Fibroblast of pulmonary artery (primary cell): Measurements from ENCODE around the gene OR13G1.
"Not testable (repeated sequence)": the region's sequence is repeated elsewhere in the genome, so short reads cannot be mapped to it uniquely, and the experiment has no call there.

ENCODE experiments used
- DNase-seq: peaks from one replicate; pipeline ENCODE4 v3.0.0-alpha.2; 2010; ENCODE audit warnings: low read depth
- H3K4me3 ChIP-seq: replicated peaks from 2 replicates; pipeline ENCODE4 v1.5.1; 2011; ENCODE audit warnings: low read depth, mild to moderate bottlenecking, control low read depth, low read length, moderate library complexity
- CTCF ChIP-seq: IDR thresholded peaks from 2 replicates; pipeline ENCODE4 v1.5.1; 2011; ENCODE audit warnings: mild to moderate bottlenecking, control low read depth, low read length, inconsistent platforms; ENCODE audit errors: missing control alignments

The OR13G1 gene

GRCh38 chr1:247679639-247680038 is at the start of gene OR13G1:
Gene OR13G1, minus strand, starts transcription at chr1:247679739. Its CDS starts 6,698 bp downstream, at chr1:247673041.
- no peak for DNase-seq
- no peak for TF ChIP-seq CTCF
- no peak within 1 kb of the TSS for H3K4me3 ChIP-seq

GRCh38 chr1:247721222-247721621 is 41.7 kb upstream of the OR13G1 start:
- H3K4me3 ChIP-seq = no peak overlapping the region
- no peak for TF ChIP-seq CTCF
- DNase-seq = no peak

- no peak for DNase-seq
- H3K4me3 ChIP-seq = no peak within 1 kb of the TSS
- no peak for TF ChIP-seq CTCF
Observed at GRCh38 chr1:247716546-247716945, 37.0 kb upstream of the OR13G1 start, which contains the start of gene OR6F1. Gene OR6F1, minus strand, starts transcription at chr1:247716646. Its CDS starts 3,891 bp downstream, at chr1:247712755.

GRCh38 chr1:247713753-247714152 is 34.2 kb upstream of the OR13G1 start:
- no peak overlapping the region for H3K4me3 ChIP-seq
- no peak for DNase-seq
- TF ChIP-seq CTCF = no peak

- DNase-seq, H3K4me3 ChIP-seq: not testable (repeated sequence)
Observed at GRCh38 chr1:247710681-247711080, 31.1 kb upstream of the OR13G1 start.

- H3K4me3 ChIP-seq = no peak overlapping the region
- TF ChIP-seq CTCF = no peak
- DNase-seq = no peak
Observed at GRCh38 chr1:247701338-247701737, 21.8 kb upstream of the OR13G1 start.

GRCh38 chr1:247681288-247681897 is 1.9 kb upstream of the OR13G1 start:
- no peak overlapping the region for H3K4me3 ChIP-seq
- TF ChIP-seq CTCF = peak; percentile 64
- peak; percentile 48 for DNase-seq
